Measurements from ENCODE around the gene CDKL4.
"Not testable (repeated sequence)": the region's sequence is repeated elsewhere in the genome, so short reads cannot be mapped to it uniquely, and the experiment has no call there.

DNA sequence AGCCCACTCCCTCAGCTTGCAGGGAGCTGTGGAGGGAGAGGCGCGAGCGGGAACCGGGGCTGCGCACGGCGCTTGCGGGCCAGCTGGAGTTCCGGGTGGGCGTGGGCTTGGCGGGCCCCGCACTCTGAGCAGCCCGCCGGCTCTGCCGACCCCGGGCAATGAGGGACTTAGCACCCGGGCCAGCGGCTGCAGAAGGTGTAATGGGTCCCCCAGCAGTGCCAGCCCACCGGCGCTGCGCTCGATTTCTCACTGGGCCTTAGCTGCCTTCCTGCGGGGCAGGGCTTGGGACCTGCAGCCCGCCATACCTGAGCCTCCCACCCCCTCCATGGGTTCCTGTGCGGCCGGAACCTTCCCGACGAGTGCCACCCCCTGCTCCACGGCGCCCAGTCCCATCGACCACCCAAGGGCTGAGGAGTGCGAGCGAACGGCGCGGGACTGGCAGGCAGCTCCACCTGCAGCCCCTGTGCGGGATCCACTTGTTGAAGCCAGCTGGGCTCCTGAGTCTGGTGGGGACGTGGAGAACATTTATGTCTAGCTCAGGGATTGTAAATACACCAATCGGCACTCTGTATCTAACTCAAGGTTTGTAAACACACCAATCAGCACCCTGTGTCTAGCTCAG lies 582 bp upstream of the CDKL4 start:
- not testable (repeated sequence) for TF ChIP-seq POLR2A (IDR thresholded peaks at IDR 0.05)
- TF ChIP-seq, protein P1, sequence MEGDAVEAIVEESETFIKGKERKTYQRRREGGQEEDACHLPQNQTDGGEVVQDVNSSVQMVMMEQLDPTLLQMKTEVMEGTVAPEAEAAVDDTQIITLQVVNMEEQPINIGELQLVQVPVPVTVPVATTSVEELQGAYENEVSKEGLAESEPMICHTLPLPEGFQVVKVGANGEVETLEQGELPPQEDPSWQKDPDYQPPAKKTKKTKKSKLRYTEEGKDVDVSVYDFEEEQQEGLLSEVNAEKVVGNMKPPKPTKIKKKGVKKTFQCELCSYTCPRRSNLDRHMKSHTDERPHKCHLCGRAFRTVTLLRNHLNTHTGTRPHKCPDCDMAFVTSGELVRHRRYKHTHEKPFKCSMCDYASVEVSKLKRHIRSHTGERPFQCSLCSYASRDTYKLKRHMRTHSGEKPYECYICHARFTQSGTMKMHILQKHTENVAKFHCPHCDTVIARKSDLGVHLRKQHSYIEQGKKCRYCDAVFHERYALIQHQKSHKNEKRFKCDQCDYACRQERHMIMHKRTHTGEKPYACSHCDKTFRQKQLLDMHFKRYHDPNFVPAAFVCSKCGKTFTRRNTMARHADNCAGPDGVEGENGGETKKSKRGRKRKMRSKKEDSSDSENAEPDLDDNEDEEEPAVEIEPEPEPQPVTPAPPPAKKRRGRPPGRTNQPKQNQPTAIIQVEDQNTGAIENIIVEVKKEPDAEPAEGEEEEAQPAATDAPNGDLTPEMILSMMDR (IDR thresholded peaks at IDR 0.05), result not testable (repeated sequence)
